HuH-7.5 (cell line): ENCODE data around the gene IDH3G.
"Not testable (repeated sequence)": the region's sequence is repeated elsewhere in the genome, so short reads cannot be mapped to it uniquely, and the experiment has no call there.

Experiments
- DNase-seq: peaks from one replicate; pipeline ENCODE4 v3.0.0; 2011; ENCODE audit warnings: low spot score

Gene IDH3G

GRCh38 chrX:153794018-153794896 is at the start of gene IDH3G, which contains the start of gene SSR4:
Gene IDH3G (minus strand): TSS chrX:153794375. CDS start chrX:153794326, 49 bp downstream.
Gene SSR4 (plus strand): TSS chrX:153794668. CDS start chrX:153794688, 20 bp downstream.
- peak; percentile 96 for DNase-seq

GRCh38 chrX:153836921-153837320 is 42.7 kb upstream of the IDH3G start:
- DNase-seq, result no peak

GRCh38 chrX:153832728-153833127 is 38.6 kb upstream of the IDH3G start:
- DNase-seq, result no peak

GRCh38 chrX:153831429-153832150 is 37.4 kb upstream of the IDH3G start:
- no peak for DNase-seq

- DNase-seq, result no peak
These were observed 36.7 kb upstream of the IDH3G start for GRCh38 chrX:153830640-153831428.

GRCh38 chrX:153829799-153830639 is 35.8 kb upstream of the IDH3G start, which contains the start of gene PDZD4:
Gene PDZD4 (minus strand): TSS chrX:153830544. CDS start chrX:153830298, 246 bp downstream.
- DNase-seq, result no peak

GRCh38 chrX:153829549-153829798 is 35.3 kb upstream of the IDH3G start:
- no peak for DNase-seq

GRCh38 chrX:153828723-153829548 is 34.8 kb upstream of the IDH3G start:
- DNase-seq, result no peak

- no peak for DNase-seq
These were observed 34.1 kb upstream of the IDH3G start for GRCh38 chrX:153828308-153828707.

- DNase-seq, result no peak
These were observed 33.7 kb upstream of the IDH3G start for GRCh38 chrX:153827903-153828302.

- no peak for DNase-seq
These were observed 32.8 kb upstream of the IDH3G start for GRCh38 chrX:153827016-153827415.

- DNase-seq, result no peak
These were observed 30.9 kb upstream of the IDH3G start for GRCh38 chrX:153825042-153825441.

GRCh38 chrX:153824348-153824747 is 30.2 kb upstream of the IDH3G start:
- no peak for DNase-seq

- DNase-seq, result no peak
These were observed 26.9 kb upstream of the IDH3G start for GRCh38 chrX:153821066-153821465.

- no peak for DNase-seq
These were observed 26.4 kb upstream of the IDH3G start for GRCh38 chrX:153820601-153821000.

GRCh38 chrX:153819384-153820040 is 25.3 kb upstream of the IDH3G start:
- no peak for DNase-seq

GRCh38 chrX:153818571-153819383 is 24.6 kb upstream of the IDH3G start:
- peak; percentile 60 for DNase-seq

- not testable (repeated sequence) for DNase-seq
These were observed 23.9 kb upstream of the IDH3G start for GRCh38 chrX:153818064-153818463.
